ENCODE measurements around the gene C4A.
"Not testable (repeated sequence)": the region's sequence is repeated elsewhere in the genome, so short reads cannot be mapped to it uniquely, and the experiment has no call there.

C4A gene

DNA sequence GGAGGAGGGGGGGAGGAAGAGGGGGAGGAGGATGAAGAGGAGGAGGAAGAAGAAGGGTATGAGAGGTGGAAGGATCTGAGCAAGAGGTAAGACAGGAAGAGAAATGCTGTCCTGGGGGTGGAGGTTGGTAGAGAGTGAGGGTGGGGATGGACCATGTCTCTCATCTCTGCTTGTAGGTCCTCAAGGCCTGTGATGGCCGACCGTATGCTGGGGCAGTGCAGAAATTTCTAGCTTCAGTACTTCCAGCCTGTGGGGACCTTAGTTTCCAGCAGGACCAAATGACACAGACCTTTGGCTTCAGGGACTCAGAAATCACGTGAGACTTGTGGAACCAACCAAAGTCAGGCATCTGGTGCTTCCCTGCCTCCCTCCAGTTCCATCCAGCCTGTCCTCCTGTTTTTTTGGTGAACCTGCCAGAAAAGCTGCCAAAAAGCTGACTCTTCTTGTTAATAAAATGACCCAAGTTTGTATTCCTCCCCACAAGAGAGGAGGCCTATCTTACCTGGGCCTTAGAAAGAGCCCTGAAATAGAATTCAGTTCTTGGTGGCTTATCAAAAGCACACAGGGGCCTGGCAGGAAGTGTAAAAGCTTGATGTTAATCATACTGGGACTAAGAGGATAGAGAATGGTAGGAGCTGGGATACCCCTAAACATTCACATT lies 2.5 kb upstream of the C4A start:
- Histone ChIP-seq H3K27me3 (ENCODE audit: control insufficient read depth in 2 of 2, insufficient read depth in 2 of 2, low read length in 2 of 2) (no peaks in the 10 kb centered on the region), H3K27ac (ENCODE audit: low read depth in 2 of 2, low read length in 2 of 2) (no peak overlapping the region), H3K9ac (ENCODE audit: low read depth in 1 of 2, low read length in 2 of 2) (no peak overlapping the region), H3K9me3 (ENCODE audit: control insufficient read depth in 2 of 2, low read length in 2 of 2) (no peaks in the 10 kb centered on the region), H3K36me3 (ENCODE audit: control insufficient read depth in 2 of 2, insufficient read depth in 2 of 2, low read length in 2 of 2) (peaks cover 10 to 12% of the 10 kb centered on the region in 2 donors), H3K4me3 (ENCODE audit: low read length in 2 of 2) (no peak overlapping the region), H3K4me1 (ENCODE audit: control insufficient read depth in 2 of 2, insufficient read depth in 2 of 2, low read length in 2 of 2) (no peaks in the 10 kb centered on the region)

GRCh38 chr6:31980195-31980876 lies 1.5 kb upstream of the C4A start:
- H3K4me3 ChIP-seq (ENCODE audit: low read length in 2 of 2); H3K4me1 ChIP-seq (ENCODE audit: control insufficient read depth in 2 of 2, insufficient read depth in 2 of 2, low read length in 2 of 2); H3K27me3 ChIP-seq (ENCODE audit: control insufficient read depth in 2 of 2, insufficient read depth in 2 of 2, low read length in 2 of 2); H3K9ac ChIP-seq (ENCODE audit: low read depth in 1 of 2, low read length in 2 of 2); H3K9me3 ChIP-seq (ENCODE audit: control insufficient read depth in 2 of 2, low read length in 2 of 2); H3K27ac ChIP-seq (ENCODE audit: low read depth in 2 of 2, low read length in 2 of 2): not testable (repeated sequence)
- H3K36me3 ChIP-seq (ENCODE audit: control insufficient read depth in 2 of 2, insufficient read depth in 2 of 2, low read length in 2 of 2) = peaks cover 10 to 12% of the 10 kb centered on the region in 2 donors

DNA sequence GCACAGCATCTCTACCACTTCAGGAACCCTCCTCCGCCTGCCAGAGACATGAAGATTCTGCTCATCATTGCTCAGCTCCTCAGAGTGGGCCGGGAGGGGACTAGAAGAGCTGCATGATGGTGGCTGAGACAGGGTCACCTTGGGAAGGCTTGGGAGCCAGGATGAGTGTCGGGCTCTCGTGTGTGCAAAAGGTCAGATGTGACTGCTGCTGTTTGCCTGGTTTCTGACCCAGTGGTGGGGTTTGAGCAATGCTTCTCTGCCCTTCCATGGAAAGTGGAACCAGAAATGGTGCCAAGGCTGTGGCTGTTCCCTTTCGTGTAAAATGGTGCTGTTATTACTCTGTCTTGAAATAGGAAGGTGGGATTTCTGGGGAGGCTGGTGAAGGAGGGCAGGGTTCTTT lies 859 bp upstream of the C4A start:
- H3K4me3 ChIP-seq (ENCODE audit: low read length in 2 of 2); H3K27ac ChIP-seq (ENCODE audit: low read depth in 2 of 2, low read length in 2 of 2); H3K4me1 ChIP-seq (ENCODE audit: control insufficient read depth in 2 of 2, insufficient read depth in 2 of 2, low read length in 2 of 2); H3K9ac ChIP-seq (ENCODE audit: low read depth in 1 of 2, low read length in 2 of 2); H3K27me3 ChIP-seq (ENCODE audit: control insufficient read depth in 2 of 2, insufficient read depth in 2 of 2, low read length in 2 of 2); H3K9me3 ChIP-seq (ENCODE audit: control insufficient read depth in 2 of 2, low read length in 2 of 2): not testable (repeated sequence)
- H3K36me3 ChIP-seq (ENCODE audit: control insufficient read depth in 2 of 2, insufficient read depth in 2 of 2, low read length in 2 of 2) = peaks cover 10 to 12% of the 10 kb centered on the region in 2 donors

- not testable (repeated sequence) for H3K27ac ChIP-seq (ENCODE audit: low read depth in 2 of 2, low read length in 2 of 2); H3K4me1 ChIP-seq (ENCODE audit: control insufficient read depth in 2 of 2, insufficient read depth in 2 of 2, low read length in 2 of 2); H3K9me3 ChIP-seq (ENCODE audit: control insufficient read depth in 2 of 2, low read length in 2 of 2); H3K36me3 ChIP-seq (ENCODE audit: control insufficient read depth in 2 of 2, insufficient read depth in 2 of 2, low read length in 2 of 2); H3K27me3 ChIP-seq (ENCODE audit: control insufficient read depth in 2 of 2, insufficient read depth in 2 of 2, low read length in 2 of 2); H3K4me3 ChIP-seq (ENCODE audit: low read length in 2 of 2); H3K9ac ChIP-seq (ENCODE audit: low read depth in 1 of 2, low read length in 2 of 2)
Observed at GRCh38 chr6:31989363-31989762, 7.5 kb downstream of the C4A start.

DNA sequence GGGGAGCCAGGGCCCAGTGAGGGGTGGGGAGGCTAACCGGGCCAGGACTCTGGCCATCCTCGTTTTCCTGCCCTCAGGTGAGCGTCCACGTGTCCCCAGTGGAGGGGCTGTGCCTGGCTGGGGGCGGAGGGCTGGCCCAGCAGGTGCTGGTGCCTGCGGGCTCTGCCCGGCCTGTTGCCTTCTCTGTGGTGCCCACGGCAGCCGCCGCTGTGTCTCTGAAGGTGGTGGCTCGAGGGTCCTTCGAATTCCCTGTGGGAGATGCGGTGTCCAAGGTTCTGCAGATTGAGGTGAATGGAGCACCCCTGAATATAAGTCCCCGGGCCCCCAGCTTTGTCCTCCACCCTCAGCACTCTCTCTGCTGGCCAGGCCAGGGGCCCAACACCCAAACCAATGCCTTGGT lies 12.6 kb downstream of the C4A start:
- not testable (repeated sequence) for H3K9ac ChIP-seq (ENCODE audit: low read depth in 1 of 2, low read length in 2 of 2); H3K27me3 ChIP-seq (ENCODE audit: control insufficient read depth in 2 of 2, insufficient read depth in 2 of 2, low read length in 2 of 2); H3K9me3 ChIP-seq (ENCODE audit: control insufficient read depth in 2 of 2, low read length in 2 of 2); H3K4me3 ChIP-seq (ENCODE audit: low read length in 2 of 2); H3K27ac ChIP-seq (ENCODE audit: low read depth in 2 of 2, low read length in 2 of 2); H3K4me1 ChIP-seq (ENCODE audit: control insufficient read depth in 2 of 2, insufficient read depth in 2 of 2, low read length in 2 of 2); H3K36me3 ChIP-seq (ENCODE audit: control insufficient read depth in 2 of 2, insufficient read depth in 2 of 2, low read length in 2 of 2)

- H3K27me3 ChIP-seq (ENCODE audit: control insufficient read depth in 2 of 2, insufficient read depth in 2 of 2, low read length in 2 of 2); H3K9ac ChIP-seq (ENCODE audit: low read depth in 1 of 2, low read length in 2 of 2); H3K27ac ChIP-seq (ENCODE audit: low read depth in 2 of 2, low read length in 2 of 2); H3K4me3 ChIP-seq (ENCODE audit: low read length in 2 of 2); H3K9me3 ChIP-seq (ENCODE audit: control insufficient read depth in 2 of 2, low read length in 2 of 2); H3K36me3 ChIP-seq (ENCODE audit: control insufficient read depth in 2 of 2, insufficient read depth in 2 of 2, low read length in 2 of 2); H3K4me1 ChIP-seq (ENCODE audit: control insufficient read depth in 2 of 2, insufficient read depth in 2 of 2, low read length in 2 of 2): not testable (repeated sequence)
Observed at GRCh38 chr6:31996385-31996784, 14.5 kb downstream of the C4A start.

DNA sequence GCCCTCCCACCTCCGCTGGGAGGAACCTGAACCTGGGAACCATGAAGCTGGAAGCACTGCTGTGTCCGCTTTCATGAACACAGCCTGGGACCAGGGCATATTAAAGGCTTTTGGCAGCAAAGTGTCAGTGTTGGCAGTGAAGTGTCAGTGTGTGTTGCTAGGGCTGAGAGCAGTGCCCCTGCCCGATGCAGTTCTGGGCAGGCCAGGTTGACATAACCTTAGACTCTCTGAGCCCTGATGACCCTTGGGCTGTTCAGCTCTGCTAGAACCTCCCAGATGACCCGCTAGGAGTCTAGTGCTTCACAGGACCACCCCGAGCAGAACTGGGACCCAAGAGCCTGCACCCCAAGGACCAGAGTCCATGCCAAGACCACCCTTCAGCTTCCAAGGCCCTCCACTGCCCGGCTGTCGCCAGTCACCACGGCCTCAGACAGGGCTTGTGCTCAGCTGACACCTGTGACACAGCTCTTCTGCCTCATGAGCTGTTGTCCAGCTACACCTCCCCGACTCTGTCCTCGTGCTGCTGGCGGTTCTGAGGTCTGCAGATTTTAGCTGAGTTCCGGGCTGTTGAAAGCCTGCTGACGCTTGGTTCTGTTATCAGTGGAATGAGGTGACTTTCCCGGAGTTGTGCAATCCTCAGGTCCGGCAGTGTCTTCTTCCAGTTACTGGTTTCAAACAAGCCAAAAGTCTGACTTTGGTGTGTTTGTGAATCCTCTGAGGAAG lies 20.9 kb downstream of the C4A start:
- H3K4me3 ChIP-seq (ENCODE audit: low read length in 2 of 2); H3K36me3 ChIP-seq (ENCODE audit: control insufficient read depth in 2 of 2, insufficient read depth in 2 of 2, low read length in 2 of 2); H3K27me3 ChIP-seq (ENCODE audit: control insufficient read depth in 2 of 2, insufficient read depth in 2 of 2, low read length in 2 of 2); H3K9ac ChIP-seq (ENCODE audit: low read depth in 1 of 2, low read length in 2 of 2); H3K9me3 ChIP-seq (ENCODE audit: control insufficient read depth in 2 of 2, low read length in 2 of 2); H3K4me1 ChIP-seq (ENCODE audit: control insufficient read depth in 2 of 2, insufficient read depth in 2 of 2, low read length in 2 of 2); H3K27ac ChIP-seq (ENCODE audit: low read depth in 2 of 2, low read length in 2 of 2): not testable (repeated sequence)

GRCh38 chr6:32003301-32003700 lies 21.4 kb downstream of the C4A start:
- H3K27me3 ChIP-seq (ENCODE audit: control insufficient read depth in 2 of 2, insufficient read depth in 2 of 2, low read length in 2 of 2); H3K9ac ChIP-seq (ENCODE audit: low read depth in 1 of 2, low read length in 2 of 2); H3K4me1 ChIP-seq (ENCODE audit: control insufficient read depth in 2 of 2, insufficient read depth in 2 of 2, low read length in 2 of 2); H3K36me3 ChIP-seq (ENCODE audit: control insufficient read depth in 2 of 2, insufficient read depth in 2 of 2, low read length in 2 of 2); H3K9me3 ChIP-seq (ENCODE audit: control insufficient read depth in 2 of 2, low read length in 2 of 2); H3K4me3 ChIP-seq (ENCODE audit: low read length in 2 of 2); H3K27ac ChIP-seq (ENCODE audit: low read depth in 2 of 2, low read length in 2 of 2): not testable (repeated sequence)

DNA sequence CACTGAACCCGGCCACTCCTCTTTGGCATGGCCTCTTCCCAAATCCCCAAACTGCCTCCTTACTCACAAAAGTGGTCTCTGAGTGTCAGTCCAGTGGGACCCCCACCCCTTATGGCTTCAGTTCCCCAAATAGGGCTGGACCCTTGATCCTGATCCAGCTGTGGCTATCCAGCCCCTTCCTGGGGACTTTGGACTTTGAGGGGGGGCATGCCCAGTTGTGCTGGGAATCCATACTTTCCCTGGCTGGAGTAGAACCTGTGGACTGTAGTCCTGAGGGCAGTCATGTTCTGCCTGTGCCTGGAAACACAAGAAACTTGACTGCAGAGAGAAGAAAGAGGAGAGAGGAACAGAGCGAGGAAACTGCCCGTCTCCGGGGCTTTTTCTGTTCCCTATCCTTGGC lies 22.5 kb downstream of the C4A start:
- H3K36me3 ChIP-seq (ENCODE audit: control insufficient read depth in 2 of 2, insufficient read depth in 2 of 2, low read length in 2 of 2); H3K27me3 ChIP-seq (ENCODE audit: control insufficient read depth in 2 of 2, insufficient read depth in 2 of 2, low read length in 2 of 2); H3K27ac ChIP-seq (ENCODE audit: low read depth in 2 of 2, low read length in 2 of 2); H3K4me1 ChIP-seq (ENCODE audit: control insufficient read depth in 2 of 2, insufficient read depth in 2 of 2, low read length in 2 of 2); H3K9ac ChIP-seq (ENCODE audit: low read depth in 1 of 2, low read length in 2 of 2); H3K4me3 ChIP-seq (ENCODE audit: low read length in 2 of 2); H3K9me3 ChIP-seq (ENCODE audit: control insufficient read depth in 2 of 2, low read length in 2 of 2): not testable (repeated sequence)

- H3K27me3 ChIP-seq (ENCODE audit: control insufficient read depth in 2 of 2, insufficient read depth in 2 of 2, low read length in 2 of 2); H3K4me3 ChIP-seq (ENCODE audit: low read length in 2 of 2); H3K36me3 ChIP-seq (ENCODE audit: control insufficient read depth in 2 of 2, insufficient read depth in 2 of 2, low read length in 2 of 2); H3K4me1 ChIP-seq (ENCODE audit: control insufficient read depth in 2 of 2, insufficient read depth in 2 of 2, low read length in 2 of 2); H3K27ac ChIP-seq (ENCODE audit: low read depth in 2 of 2, low read length in 2 of 2); H3K9me3 ChIP-seq (ENCODE audit: control insufficient read depth in 2 of 2, low read length in 2 of 2); H3K9ac ChIP-seq (ENCODE audit: low read depth in 1 of 2, low read length in 2 of 2): not testable (repeated sequence)
Observed at GRCh38 chr6:32004864-32005537, 23.1 kb downstream of the C4A start.
